RWPE2 (cell line): ENCODE data around the gene CD276.

Source experiments
- ATAC-seq: fragments of 200-7000 bp; cut with Tn5 transposase; 3 replicates; pipeline ENCODE4 v1.9.1; 2021; ENCODE audit warnings: low read depth
- DNase-seq: peaks from one replicate; pipeline ENCODE4 v3.0.0-alpha.2; 2020; ENCODE audit warnings: low spot score
- H3K27ac ChIP-seq: fragments of 450-650 bp; 2 replicates; pipeline ENCODE4 v1.5.1; 2017; ENCODE audit warnings: mild to moderate bottlenecking; ENCODE audit not compliant: poor library complexity, severe bottlenecking
- H3K27me3 ChIP-seq: fragments of 250-450 bp; sonication (Bioruptor Pico); 2 replicates; pipeline ENCODE4 v1.5.1; 2021; ENCODE audit warnings: mild to moderate bottlenecking, moderate library complexity; ENCODE audit not compliant: insufficient read depth, poor library complexity, severe bottlenecking
- H3K36me3 ChIP-seq: fragments of 250-450 bp; sonication (Bioruptor Pico); 2 replicates; pipeline ENCODE4 v1.5.1; 2020; ENCODE audit warnings: low read depth, mild to moderate bottlenecking, moderate library complexity
- H3K4me1 ChIP-seq: fragments of 250-450 bp; sonication (Bioruptor Pico); 2 replicates; pipeline ENCODE4 v1.5.1; 2021; ENCODE audit warnings: mild to moderate bottlenecking, moderate library complexity; ENCODE audit not compliant: insufficient read depth, poor library complexity, severe bottlenecking
- H3K4me3 ChIP-seq: fragments of 250-450 bp; sonication (Bioruptor Pico); 2 replicates; pipeline ENCODE4 v1.5.1; 2021; ENCODE audit warnings: mild to moderate bottlenecking, moderate library complexity; ENCODE audit not compliant: severe bottlenecking
- H3K9me3 ChIP-seq: fragments of 250-450 bp; sonication (Bioruptor Pico); 2 replicates; pipeline ENCODE4 v1.5.1; 2021; ENCODE audit warnings: mild to moderate bottlenecking, moderate library complexity; ENCODE audit not compliant: severe bottlenecking
- TF ChIP-seq, protein P1 (sequence below): fragments of 450-650 bp; IDR thresholded peaks from one replicate; pipeline ENCODE4 v1.5.1; 2017; ENCODE audit warnings: mild to moderate bottlenecking, moderate library complexity; ENCODE audit not compliant: poor library complexity, severe bottlenecking

Gene CD276

DNA sequence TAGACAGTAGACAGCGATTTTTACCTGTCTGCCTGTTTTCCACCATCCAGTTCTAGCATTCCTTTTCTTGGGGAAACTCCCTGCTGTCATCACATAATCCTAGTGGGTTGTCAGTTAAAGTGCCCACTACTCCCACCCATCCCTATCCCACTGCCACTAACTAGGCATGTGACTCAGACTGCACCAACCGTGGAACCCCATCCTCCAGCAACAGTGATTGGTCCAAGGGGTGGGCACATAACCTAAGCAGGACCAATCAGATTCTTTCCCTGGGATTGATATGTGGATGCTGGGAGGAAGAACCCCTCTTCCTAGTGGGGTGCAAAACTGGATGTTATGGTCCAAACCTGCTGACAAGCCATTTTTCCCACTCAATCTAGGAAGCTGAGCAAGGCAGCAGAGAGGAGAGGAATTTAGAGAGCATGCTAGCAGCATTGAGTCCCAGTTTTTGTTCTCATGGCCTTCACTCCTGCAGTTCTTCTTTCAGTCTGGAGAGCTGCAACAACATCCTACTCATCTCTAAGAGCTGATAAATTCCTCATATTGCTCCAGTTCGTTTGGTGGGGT, 72.8 kb downstream of the CD276 start:
- no peaks in the 10 kb centered on the region for H3K9me3 ChIP-seq
- no peak overlapping the region for H3K27ac ChIP-seq
- H3K4me1 ChIP-seq, result no peaks in the 10 kb centered on the region
- H3K36me3 ChIP-seq, result no peaks in the 10 kb centered on the region
- no peak for ATAC-seq
- no peak for DNase-seq
- H3K27me3 ChIP-seq, result peaks cover 57% of the 10 kb centered on the region
- TF ChIP-seq, protein P1, sequence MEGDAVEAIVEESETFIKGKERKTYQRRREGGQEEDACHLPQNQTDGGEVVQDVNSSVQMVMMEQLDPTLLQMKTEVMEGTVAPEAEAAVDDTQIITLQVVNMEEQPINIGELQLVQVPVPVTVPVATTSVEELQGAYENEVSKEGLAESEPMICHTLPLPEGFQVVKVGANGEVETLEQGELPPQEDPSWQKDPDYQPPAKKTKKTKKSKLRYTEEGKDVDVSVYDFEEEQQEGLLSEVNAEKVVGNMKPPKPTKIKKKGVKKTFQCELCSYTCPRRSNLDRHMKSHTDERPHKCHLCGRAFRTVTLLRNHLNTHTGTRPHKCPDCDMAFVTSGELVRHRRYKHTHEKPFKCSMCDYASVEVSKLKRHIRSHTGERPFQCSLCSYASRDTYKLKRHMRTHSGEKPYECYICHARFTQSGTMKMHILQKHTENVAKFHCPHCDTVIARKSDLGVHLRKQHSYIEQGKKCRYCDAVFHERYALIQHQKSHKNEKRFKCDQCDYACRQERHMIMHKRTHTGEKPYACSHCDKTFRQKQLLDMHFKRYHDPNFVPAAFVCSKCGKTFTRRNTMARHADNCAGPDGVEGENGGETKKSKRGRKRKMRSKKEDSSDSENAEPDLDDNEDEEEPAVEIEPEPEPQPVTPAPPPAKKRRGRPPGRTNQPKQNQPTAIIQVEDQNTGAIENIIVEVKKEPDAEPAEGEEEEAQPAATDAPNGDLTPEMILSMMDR, result no peak
- no peak overlapping the region for H3K4me3 ChIP-seq

DNA sequence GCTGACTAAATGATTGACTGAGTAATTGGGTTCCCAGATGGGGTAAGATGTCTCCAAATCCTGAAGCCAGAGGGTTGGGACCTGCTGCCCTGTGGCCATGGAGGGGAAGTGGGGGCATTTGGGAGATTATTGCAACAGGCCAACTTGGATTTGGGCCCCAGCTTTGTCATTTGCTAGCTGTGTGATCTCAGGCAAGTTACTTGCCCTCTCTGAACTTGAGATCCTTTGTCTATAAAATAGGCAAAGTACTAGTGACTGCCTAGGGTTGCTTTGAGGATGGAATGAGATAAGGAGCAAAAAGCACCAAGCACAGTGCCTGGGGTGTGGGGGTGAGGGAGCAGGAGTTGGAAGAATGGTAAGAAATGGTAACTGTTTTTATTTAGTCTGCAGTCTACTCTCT, 73.4 kb downstream of the CD276 start:
- Histone ChIP-seq H3K27ac (no peak overlapping the region), H3K4me1 (no peaks in the 10 kb centered on the region), H3K27me3 (peaks cover 57% of the 10 kb centered on the region), H3K9me3 (no peaks in the 10 kb centered on the region), H3K4me3 (no peak overlapping the region), H3K36me3 (no peaks in the 10 kb centered on the region)
- no peak for DNase-seq
- TF ChIP-seq, protein P1, result no peak
- ATAC-seq, result no peak

DNA sequence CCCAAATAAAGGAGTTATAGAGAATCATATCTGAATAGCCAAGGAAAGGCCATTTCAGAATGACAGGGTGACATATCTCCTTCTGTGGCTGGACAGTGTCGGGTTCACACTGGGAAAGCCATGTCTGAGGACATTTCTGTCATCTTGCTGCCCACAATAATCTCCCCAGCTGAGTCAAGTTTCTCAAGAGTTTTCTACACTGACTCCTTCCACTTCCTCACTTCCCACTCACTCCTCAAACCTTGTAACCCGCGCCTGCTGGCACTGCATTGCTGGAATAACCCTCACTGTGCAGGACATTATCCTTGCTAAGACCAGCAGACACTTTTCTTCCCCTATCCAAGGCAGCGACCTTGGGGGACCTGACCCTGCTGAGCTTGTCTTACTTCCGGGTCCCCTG, 74.3 kb downstream of the CD276 start:
- 0 out of 3 replicates have a peak, but pooled peaks have one; percentile 10 for ATAC-seq
- no peak overlapping the region for H3K4me3 ChIP-seq
- no peaks in the 10 kb centered on the region for H3K9me3 ChIP-seq
- H3K4me1 ChIP-seq, result no peaks in the 10 kb centered on the region
- H3K27ac ChIP-seq, result no peak overlapping the region
- DNase-seq, result no peak
- no peaks in the 10 kb centered on the region for H3K36me3 ChIP-seq
- peaks cover 55% of the 10 kb centered on the region for H3K27me3 ChIP-seq
- TF ChIP-seq, protein P1, result no peak

DNA sequence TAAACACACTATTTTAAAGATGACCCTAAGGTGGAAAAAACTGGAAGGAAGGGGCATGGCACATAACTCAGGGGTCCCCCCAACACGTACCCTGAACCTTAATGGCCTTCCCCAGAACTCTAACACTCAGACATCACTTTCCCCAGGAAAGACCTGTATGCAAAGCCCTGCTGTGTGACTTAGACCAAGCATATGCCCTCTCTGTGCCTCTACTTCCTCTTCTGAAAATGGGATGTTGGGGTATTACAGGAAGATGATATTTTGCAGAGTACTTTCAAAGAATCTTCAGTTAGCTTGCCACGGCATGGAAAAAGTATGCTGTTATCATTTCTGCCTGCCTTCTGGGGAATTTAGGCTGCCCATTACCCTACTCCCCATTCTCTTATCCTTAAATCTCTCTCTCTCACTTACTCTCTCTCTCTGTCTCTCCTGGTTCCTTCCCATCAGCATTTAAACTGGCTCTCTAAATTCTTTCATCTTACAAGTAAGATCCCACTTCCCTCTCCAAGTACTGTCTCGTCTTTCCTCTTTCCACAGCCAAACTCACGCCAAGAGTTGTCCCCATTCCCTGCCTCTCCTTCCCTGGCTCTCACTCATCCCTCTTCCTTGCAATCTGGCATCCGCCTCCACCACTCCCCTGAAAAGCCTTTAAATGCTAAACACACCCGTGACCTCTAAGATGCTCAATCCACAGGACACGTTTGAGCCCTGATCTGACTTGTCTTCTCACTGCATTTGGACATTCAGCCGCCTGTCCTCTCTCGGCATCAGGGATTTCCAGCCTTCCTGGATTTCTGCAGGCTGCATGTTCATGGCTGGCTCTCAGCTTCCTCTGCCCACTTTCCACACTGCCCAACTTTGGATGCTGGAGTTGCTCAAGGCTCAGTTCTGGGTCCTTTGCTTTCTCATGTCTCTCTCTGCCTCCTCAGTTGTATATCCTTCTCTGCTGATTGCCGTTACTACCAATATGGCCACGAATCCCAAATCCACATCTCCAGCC, 76.4 kb downstream of the CD276 start:
- Histone ChIP-seq H3K36me3 (no peaks in the 10 kb centered on the region), H3K4me3 (no peak overlapping the region), H3K27me3 (peaks cover 44% of the 10 kb centered on the region), H3K9me3 (no peaks in the 10 kb centered on the region), H3K27ac (no peak overlapping the region), H3K4me1 (no peaks in the 10 kb centered on the region)
- DNase-seq, result no peak
- no peak for ATAC-seq
- TF ChIP-seq, protein P1, result no peak

DNA sequence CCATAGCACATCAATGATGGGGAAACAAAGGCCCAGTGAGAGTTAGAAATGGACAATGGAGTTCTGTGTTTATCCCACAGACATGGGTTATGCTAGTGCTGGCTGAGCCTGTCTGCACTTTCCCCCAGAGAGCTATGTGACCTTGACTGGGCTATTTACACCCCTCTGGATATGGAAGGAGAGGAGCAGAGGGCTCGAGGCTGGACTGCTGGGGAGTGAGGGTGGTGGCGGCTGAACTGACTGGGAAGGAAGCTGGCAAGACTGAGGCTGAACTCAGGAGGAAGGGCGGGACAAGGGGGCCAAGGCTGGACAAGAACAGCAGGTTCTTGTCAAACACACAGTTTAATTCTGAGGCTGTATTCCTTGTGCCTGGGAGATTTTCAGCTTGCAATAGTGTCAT, 79.7 kb downstream of the CD276 start:
- H3K36me3 ChIP-seq, result no peaks in the 10 kb centered on the region
- no peak overlapping the region for H3K27ac ChIP-seq
- peaks cover 37% of the 10 kb centered on the region for H3K27me3 ChIP-seq
- H3K4me1 ChIP-seq, result no peaks in the 10 kb centered on the region
- TF ChIP-seq, protein P1, result no peak
- DNase-seq (no peak), ATAC-seq (no peak)
- no peaks in the 10 kb centered on the region for H3K9me3 ChIP-seq
- H3K4me3 ChIP-seq, result no peak overlapping the region
